GM13977 (cell line): ENCODE results near the gene SDCCAG8.

ENCODE experiments used
- DNase-seq: peaks from one replicate; pipeline ENCODE4 v3.0.0; 2012; ENCODE audit warnings: low spot score
- CTCF ChIP-seq: IDR thresholded peaks from 2 replicates; pipeline ENCODE4 v1.5.1; 2012; ENCODE audit warnings: mild to moderate bottlenecking, control low read depth; ENCODE audit not compliant: insufficient read depth; ENCODE audit errors: extremely low read depth, missing control alignments
- in situ Hi-C: fragments of 300-500 bp; cut with MboI; formaldehyde crosslinking; loops from one replicate; pipeline ENCODE4 v1.12.0; 2022; ENCODE audit warnings: low sequenced_read_pairs, low pct_unique_long_range_greater_than_20kb, mixed read lengths, inconsistent platforms; ENCODE audit not compliant: unreplicated experiment

The SDCCAG8 gene

DNA sequence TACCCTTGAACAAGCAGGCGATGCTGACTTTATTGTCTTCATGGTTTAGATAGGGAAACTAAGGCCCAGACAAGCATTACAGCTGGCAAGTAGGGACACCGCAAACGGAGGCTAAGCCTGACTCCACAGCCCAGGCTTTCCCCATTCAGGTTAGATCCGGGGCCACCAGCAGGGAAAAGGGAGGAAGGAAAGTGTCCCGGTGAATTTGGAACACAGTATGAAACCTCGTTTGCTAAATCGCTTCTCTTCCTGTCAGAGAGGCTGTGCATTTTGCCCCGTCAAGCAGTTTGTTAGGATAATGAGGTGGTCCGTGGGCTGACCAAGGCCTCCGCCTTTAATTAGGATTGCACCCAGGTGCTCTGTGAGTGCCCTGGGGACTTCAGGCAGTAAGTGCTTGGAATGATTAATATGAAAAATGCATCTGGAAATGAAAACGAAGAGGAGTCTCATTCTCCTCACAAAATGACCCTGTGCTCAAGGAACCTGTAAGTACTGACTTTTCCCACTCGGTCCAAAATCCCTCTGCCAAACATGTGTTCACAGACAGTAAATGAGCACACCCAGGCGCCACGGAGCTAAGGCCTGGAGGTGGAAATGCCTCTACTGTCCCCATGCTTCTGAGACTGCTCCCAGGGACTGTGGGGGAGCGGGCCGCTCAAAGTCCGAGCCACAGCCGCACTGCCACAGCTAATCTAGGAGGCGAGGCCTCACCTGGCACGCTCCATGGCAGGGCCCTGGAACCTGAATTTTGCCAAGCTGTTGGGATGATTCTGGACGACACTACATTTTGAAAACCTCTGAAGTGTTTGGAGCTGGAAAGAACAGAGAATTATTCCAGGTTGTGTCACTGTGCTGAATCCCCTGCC lies 234.1 kb downstream of the SDCCAG8 start:
- in situ Hi-C loops, result no loop called here
- no peak for TF ChIP-seq CTCF
- DNase-seq, result no peak

GRCh38 chr1:243490748-243491686 lies 235.2 kb downstream of the SDCCAG8 start:
- in situ Hi-C loops, result no loop called here
- no peak for TF ChIP-seq CTCF
- DNase-seq, result peak; percentile 17

GRCh38 chr1:243493156-243494129 lies 237.6 kb downstream of the SDCCAG8 start:
- peak; percentile 24 for DNase-seq
- TF ChIP-seq CTCF, result no peak
- in situ Hi-C loops, result no loop called here

GRCh38 chr1:243494741-243495431 lies 239.0 kb downstream of the SDCCAG8 start:
- peak; percentile 16 for DNase-seq
- TF ChIP-seq CTCF, result no peak
- in situ Hi-C loops, result no loop called here

DNA sequence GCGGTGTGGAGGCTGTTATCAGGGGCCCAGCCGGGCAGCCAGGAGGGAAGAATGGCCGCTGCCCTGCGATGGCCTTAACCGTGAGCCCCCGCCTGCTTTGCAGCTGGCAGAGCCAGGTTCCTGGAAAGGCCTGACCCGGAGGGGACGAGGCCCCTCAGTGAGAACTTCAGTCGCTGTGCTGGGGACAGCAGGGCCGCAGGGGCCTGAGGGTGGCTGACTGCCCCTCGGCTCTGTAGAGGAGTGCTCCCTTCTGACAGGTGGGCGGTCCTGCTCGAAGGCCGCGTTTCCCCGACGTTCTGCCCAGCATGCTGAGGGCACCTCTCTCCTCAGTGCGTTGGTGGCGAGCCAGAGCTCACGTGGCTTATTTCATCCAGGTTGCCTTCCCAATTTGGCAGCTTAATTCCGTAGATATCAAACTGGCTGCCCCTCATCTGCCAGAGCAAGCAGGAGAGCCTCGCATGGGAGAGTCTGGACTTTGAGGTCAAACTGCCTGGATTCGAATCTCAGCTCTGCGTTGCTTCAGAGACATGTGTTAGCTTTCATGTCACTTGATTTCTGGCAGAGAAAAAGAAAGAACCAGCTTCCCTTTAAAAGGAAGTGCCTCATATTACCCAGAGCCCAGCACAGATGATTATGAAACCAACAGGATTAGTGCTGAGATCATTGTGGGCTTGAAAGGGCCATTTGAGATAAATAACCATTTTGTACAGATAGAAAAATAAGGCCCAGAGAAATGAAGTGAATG lies 239.8 kb downstream of the SDCCAG8 start:
- TF ChIP-seq CTCF, result no peak
- in situ Hi-C loops, result no loop called here
- DNase-seq, result peak; percentile 58
